IPS-18a (cell line): Measurements from ENCODE around the gene IL32.
"Not testable (repeated sequence)": the region's sequence is repeated elsewhere in the genome, so short reads cannot be mapped to it uniquely, and the experiment has no call there.

Experiments
- H3K27ac ChIP-seq: one replicate; pipeline ENCODE4 v1.5.1; 2013; ENCODE audit warnings: low read length
- H3K27me3 ChIP-seq: one replicate; pipeline ENCODE4 v1.6.1; 2013; ENCODE audit warnings: mild to moderate bottlenecking, low read length; ENCODE audit not compliant: control insufficient read depth, insufficient read depth
- H3K36me3 ChIP-seq: one replicate; pipeline ENCODE4 v1.6.1; 2013; ENCODE audit warnings: low read depth, low read length; ENCODE audit not compliant: control insufficient read depth
- H3K4me1 ChIP-seq: one replicate; pipeline ENCODE4 v1.6.1; 2013; ENCODE audit warnings: low read depth, low read length; ENCODE audit not compliant: control insufficient read depth
- H3K4me3 ChIP-seq: one replicate; pipeline ENCODE4 v1.5.1; 2013; ENCODE audit warnings: low read length
- H3K9ac ChIP-seq: one replicate; pipeline ENCODE4 v1.6.1; 2013; ENCODE audit warnings: mild to moderate bottlenecking, low read length, moderate library complexity
- H3K9me3 ChIP-seq: one replicate; pipeline ENCODE4 v1.6.1; 2013; ENCODE audit warnings: low read depth, low read length; ENCODE audit not compliant: control insufficient read depth

Gene IL32

GRCh38 chr16:3066440-3066748 is 954 bp downstream of the IL32 start:
- Histone ChIP-seq H3K9me3 (no peaks in the 10 kb centered on the region), H3K27ac (no peak overlapping the region), H3K4me1 (peaks cover 5% of the 10 kb centered on the region), H3K36me3 (no peaks in the 10 kb centered on the region), H3K9ac (no peak overlapping the region), H3K4me3 (no peak overlapping the region), H3K27me3 (no peaks in the 10 kb centered on the region)

- H3K4me3 ChIP-seq: no peak overlapping the region
- peaks cover 5% of the 10 kb centered on the region for H3K4me1 ChIP-seq
Observed at GRCh38 chr16:3068487-3068886, 3.0 kb downstream of the IL32 start.

GRCh38 chr16:3069146-3069545 is 3.7 kb downstream of the IL32 start:
- not testable (repeated sequence) for H3K27me3 ChIP-seq, H3K27ac ChIP-seq, H3K9me3 ChIP-seq, H3K36me3 ChIP-seq, H3K4me3 ChIP-seq, H3K9ac ChIP-seq, H3K4me1 ChIP-seq

More at GRCh38 chr16:3068487-3068886, 3.0 kb downstream of the IL32 start:
- no peaks in the 10 kb centered on the region for H3K27me3 ChIP-seq
- no peak overlapping the region for H3K9ac ChIP-seq
- no peaks in the 10 kb centered on the region for H3K9me3 ChIP-seq
- H3K27ac ChIP-seq: no peak overlapping the region
- H3K36me3 ChIP-seq: no peaks in the 10 kb centered on the region

- Histone ChIP-seq H3K36me3 (no peaks in the 10 kb centered on the region), H3K4me3 (no peak overlapping the region), H3K27me3 (no peaks in the 10 kb centered on the region), H3K9ac (no peak overlapping the region), H3K27ac (no peak overlapping the region), H3K4me1 (no peaks in the 10 kb centered on the region), H3K9me3 (no peaks in the 10 kb centered on the region)
Observed at GRCh38 chr16:3070608-3071111, 5.2 kb downstream of the IL32 start.

GRCh38 chr16:3071655-3072054 is 6.2 kb downstream of the IL32 start:
- Histone ChIP-seq H3K9ac (no peak overlapping the region), H3K36me3 (no peaks in the 10 kb centered on the region), H3K4me1 (no peaks in the 10 kb centered on the region), H3K9me3 (no peaks in the 10 kb centered on the region), H3K27ac (no peak overlapping the region), H3K27me3 (no peaks in the 10 kb centered on the region), H3K4me3 (no peak overlapping the region)

GRCh38 chr16:3072148-3072547 is 6.7 kb downstream of the IL32 start:
- H3K36me3 ChIP-seq, H3K27me3 ChIP-seq, H3K9me3 ChIP-seq, H3K4me3 ChIP-seq, H3K4me1 ChIP-seq, H3K27ac ChIP-seq, H3K9ac ChIP-seq: not testable (repeated sequence)

GRCh38 chr16:3072576-3073263 is 7.3 kb downstream of the IL32 start:
- H3K27ac ChIP-seq, H3K4me1 ChIP-seq, H3K4me3 ChIP-seq, H3K9me3 ChIP-seq, H3K36me3 ChIP-seq, H3K27me3 ChIP-seq, H3K9ac ChIP-seq: not testable (repeated sequence)

GRCh38 chr16:3073448-3073847 is 8.0 kb downstream of the IL32 start:
- Histone ChIP-seq H3K4me3 (no peak overlapping the region), H3K27ac (no peak overlapping the region), H3K36me3 (no peaks in the 10 kb centered on the region), H3K9ac (no peak overlapping the region), H3K9me3 (no peaks in the 10 kb centered on the region), H3K4me1 (no peaks in the 10 kb centered on the region), H3K27me3 (no peaks in the 10 kb centered on the region)

GRCh38 chr16:3074860-3075522 is 9.6 kb downstream of the IL32 start:
- Histone ChIP-seq H3K36me3 (no peaks in the 10 kb centered on the region), H3K9ac (no peak overlapping the region), H3K27me3 (no peaks in the 10 kb centered on the region), H3K9me3 (no peaks in the 10 kb centered on the region), H3K27ac (no peak overlapping the region), H3K4me1 (no peaks in the 10 kb centered on the region), H3K4me3 (no peak overlapping the region)

GRCh38 chr16:3075523-3075915 is 10.1 kb downstream of the IL32 start:
- H3K9ac ChIP-seq: no peak overlapping the region

GRCh38 chr16:3075946-3076345 is 10.5 kb downstream of the IL32 start:
- H3K4me3 ChIP-seq, H3K27ac ChIP-seq, H3K27me3 ChIP-seq, H3K36me3 ChIP-seq, H3K9me3 ChIP-seq, H3K9ac ChIP-seq, H3K4me1 ChIP-seq: not testable (repeated sequence)

More at GRCh38 chr16:3075523-3075915, 10.1 kb downstream of the IL32 start:
- Histone ChIP-seq H3K9me3 (no peaks in the 10 kb centered on the region), H3K27me3 (no peaks in the 10 kb centered on the region), H3K27ac (no peak overlapping the region), H3K36me3 (no peaks in the 10 kb centered on the region), H3K4me1 (no peaks in the 10 kb centered on the region), H3K4me3 (no peak overlapping the region)

- H3K9me3 ChIP-seq: no peaks in the 10 kb centered on the region
- H3K27ac ChIP-seq: no peak overlapping the region
- H3K27me3 ChIP-seq: no peaks in the 10 kb centered on the region
- no peak overlapping the region for H3K9ac ChIP-seq
- H3K4me1 ChIP-seq: no peaks in the 10 kb centered on the region
- H3K36me3 ChIP-seq: no peaks in the 10 kb centered on the region
- no peak overlapping the region for H3K4me3 ChIP-seq
Observed at GRCh38 chr16:3076577-3076976, 11.1 kb downstream of the IL32 start.
